ENCODE data around the gene SCLY. TPM values are rescaled to one million over a fixed set of nuclear protein-coding genes. Genes with fewer than 3 reads are reported as not detected.

Gene SCLY
- total and polyA plus RNA-seq, 2 donors (not counting 1 experiment from before 2014, with no cell fraction given), result 16.4 to 42.4 TPM

DNA sequence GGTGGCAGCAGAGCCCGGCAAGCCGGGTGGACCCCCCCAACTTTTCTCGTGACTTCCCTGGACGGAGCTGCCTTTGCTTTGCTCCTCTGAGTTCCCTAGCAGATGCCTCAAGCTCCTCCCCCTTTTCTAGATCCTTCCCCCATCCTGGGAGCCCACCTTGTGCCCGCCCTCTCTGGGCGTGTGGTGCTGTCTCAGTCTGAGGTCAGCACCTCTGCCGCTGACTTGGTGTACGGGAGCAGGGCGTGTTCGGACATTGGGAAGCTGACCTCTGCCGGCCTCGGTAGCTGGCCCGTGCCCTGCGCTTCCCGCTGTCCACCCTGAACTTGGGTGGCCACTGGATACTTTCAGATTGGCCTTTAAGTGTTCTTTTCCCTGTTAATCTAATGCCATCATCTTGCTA, 19.7 kb downstream of the SCLY start:
- Histone ChIP-seq H3K9me3 (ENCODE audit: control extremely low read depth in 1 of 3, control insufficient read depth in 2 of 3, insufficient read depth in 1 of 3, low read length in 2 of 3) (no peaks in the 10 kb centered on the region), H3K27me3 (replicated peaks in 1 of 4; ENCODE audit: control extremely low read depth in 1 of 4, control insufficient read depth in 3 of 4, insufficient read depth in 4 of 4, low read length in 3 of 4) (no peaks in the 10 kb centered on the region), H3K36me3 (replicated peaks in 1 of 2; ENCODE audit: control extremely low read depth in 1 of 2, control insufficient read depth in 1 of 2, extremely low read depth in 1 of 2, insufficient read depth in 2 of 2, low read length in 1 of 2) (peaks cover 0 to 35% of the 10 kb centered on the region in 2 experiments), H3K9ac (ENCODE audit: low read length) (no peak overlapping the region), H3K4me1 (ENCODE audit: control insufficient read depth in 2 of 2, insufficient read depth in 2 of 2, low read length in 2 of 2) (no peaks in the 10 kb centered on the region), H3K27ac (ENCODE audit: low read length in 2 of 2) (no peak overlapping the region), H3K79me2 (ENCODE audit: control insufficient read depth, insufficient read depth, low read length) (peaks cover 3% of the 10 kb centered on the region), H3K4me3 (ENCODE audit: control extremely low read depth in 1 of 5, extremely low read depth in 1 of 5, insufficient read depth in 1 of 5, low read depth in 2 of 5, low read length in 4 of 5) (no peak overlapping the region), H4K20me1 (ENCODE audit: control insufficient read depth, insufficient read depth, low read length, poor library complexity, severe bottlenecking) (no peaks in the 10 kb centered on the region), H2AFZ (ENCODE audit: insufficient read depth, low read depth, low read length, poor library complexity, severe bottlenecking) (no peak overlapping the region), H3K4me2 (replicated peaks; ENCODE audit: low read depth, low read length, poor library complexity, severe bottlenecking) (no peak overlapping the region)
- ChIA-PET CTCF (no interaction called here), POLR2A (no interaction called here)
- no peak overlapping the region for H3K4me3 Mint-ChIP-seq
- no peak overlapping the region for H3K27ac Mint-ChIP-seq
- H3K4me1 Mint-ChIP-seq, result no peaks in the 10 kb centered on the region
- H3K27me3 Mint-ChIP-seq, result no peaks in the 10 kb centered on the region
- intact Hi-C loops (cut with micrococcal nuclease), result no loop called here
- no peaks in the 10 kb centered on the region for H3K9me3 Mint-ChIP-seq (ENCODE audit: insufficient read depth)
- WGBS (ENCODE audit: insufficient coverage), result 99% methylated on average over 15 of the region's 15 CpGs
- TF ChIP-seq, protein P1, sequence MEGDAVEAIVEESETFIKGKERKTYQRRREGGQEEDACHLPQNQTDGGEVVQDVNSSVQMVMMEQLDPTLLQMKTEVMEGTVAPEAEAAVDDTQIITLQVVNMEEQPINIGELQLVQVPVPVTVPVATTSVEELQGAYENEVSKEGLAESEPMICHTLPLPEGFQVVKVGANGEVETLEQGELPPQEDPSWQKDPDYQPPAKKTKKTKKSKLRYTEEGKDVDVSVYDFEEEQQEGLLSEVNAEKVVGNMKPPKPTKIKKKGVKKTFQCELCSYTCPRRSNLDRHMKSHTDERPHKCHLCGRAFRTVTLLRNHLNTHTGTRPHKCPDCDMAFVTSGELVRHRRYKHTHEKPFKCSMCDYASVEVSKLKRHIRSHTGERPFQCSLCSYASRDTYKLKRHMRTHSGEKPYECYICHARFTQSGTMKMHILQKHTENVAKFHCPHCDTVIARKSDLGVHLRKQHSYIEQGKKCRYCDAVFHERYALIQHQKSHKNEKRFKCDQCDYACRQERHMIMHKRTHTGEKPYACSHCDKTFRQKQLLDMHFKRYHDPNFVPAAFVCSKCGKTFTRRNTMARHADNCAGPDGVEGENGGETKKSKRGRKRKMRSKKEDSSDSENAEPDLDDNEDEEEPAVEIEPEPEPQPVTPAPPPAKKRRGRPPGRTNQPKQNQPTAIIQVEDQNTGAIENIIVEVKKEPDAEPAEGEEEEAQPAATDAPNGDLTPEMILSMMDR (IDR thresholded peaks at IDR 0.05), result no peak
- TF ChIP-seq EZH2 (IDR thresholded peaks at IDR 0.05; ENCODE audit: borderline replicate concordance, insufficient read depth, low read depth, low read length, poor library complexity, severe bottlenecking), result no peak
- no peak for DNase-seq
- no peak for ATAC-seq (ENCODE audit: low read depth)

DNA sequence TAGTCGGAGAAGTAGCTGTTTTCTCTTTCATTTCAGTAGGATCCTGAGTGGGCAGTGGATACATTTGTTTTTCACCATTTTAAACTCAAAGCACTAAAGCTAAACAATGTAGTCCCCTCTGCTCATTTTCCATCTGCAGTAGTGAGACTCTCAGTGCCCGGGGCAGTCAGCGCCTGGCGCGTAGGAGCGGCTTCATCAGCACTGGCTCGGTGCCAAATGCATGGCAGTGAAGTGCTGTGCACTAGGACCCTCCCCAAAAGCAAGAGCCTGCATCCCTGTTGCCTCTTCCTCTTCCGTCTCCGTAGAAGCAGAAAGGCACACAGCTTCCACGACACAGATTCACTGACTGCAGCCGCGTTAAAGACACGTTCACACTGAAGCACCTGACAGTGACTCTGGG, 20.3 kb downstream of the SCLY start:
- intact Hi-C loops (cut with micrococcal nuclease), result no loop called here
- ATAC-seq (ENCODE audit: low read depth), result no peak
- Histone ChIP-seq H4K20me1 (ENCODE audit: control insufficient read depth, insufficient read depth, low read length, poor library complexity, severe bottlenecking) (no peaks in the 10 kb centered on the region), H3K4me2 (replicated peaks; ENCODE audit: low read depth, low read length, poor library complexity, severe bottlenecking) (no peak overlapping the region), H3K9ac (ENCODE audit: low read length) (no peak overlapping the region), H2AFZ (ENCODE audit: insufficient read depth, low read depth, low read length, poor library complexity, severe bottlenecking) (no peak overlapping the region), H3K36me3 (replicated peaks in 1 of 2; ENCODE audit: control extremely low read depth in 1 of 2, control insufficient read depth in 1 of 2, extremely low read depth in 1 of 2, insufficient read depth in 2 of 2, low read length in 1 of 2) (peaks cover 0 to 35% of the 10 kb centered on the region in 2 experiments), H3K27ac (ENCODE audit: low read length in 2 of 2) (no peak overlapping the region), H3K9me3 (ENCODE audit: control extremely low read depth in 1 of 3, control insufficient read depth in 2 of 3, insufficient read depth in 1 of 3, low read length in 2 of 3) (no peaks in the 10 kb centered on the region), H3K4me3 (ENCODE audit: control extremely low read depth in 1 of 5, extremely low read depth in 1 of 5, insufficient read depth in 1 of 5, low read depth in 2 of 5, low read length in 4 of 5) (no peak overlapping the region), H3K79me2 (ENCODE audit: control insufficient read depth, insufficient read depth, low read length) (peaks cover 3% of the 10 kb centered on the region), H3K27me3 (replicated peaks in 1 of 4; ENCODE audit: control extremely low read depth in 1 of 4, control insufficient read depth in 3 of 4, insufficient read depth in 4 of 4, low read length in 3 of 4) (no peaks in the 10 kb centered on the region), H3K4me1 (ENCODE audit: control insufficient read depth in 2 of 2, insufficient read depth in 2 of 2, low read length in 2 of 2) (no peaks in the 10 kb centered on the region)
- no peak for TF ChIP-seq EZH2 (IDR thresholded peaks at IDR 0.05; ENCODE audit: borderline replicate concordance, insufficient read depth, low read depth, low read length, poor library complexity, severe bottlenecking)
- TF ChIP-seq, protein P1 (IDR thresholded peaks at IDR 0.05), result no peak
- POLR2A ChIA-PET, result no interaction called here
- Mint-ChIP-seq H3K27me3 (no peaks in the 10 kb centered on the region), H3K9me3 (ENCODE audit: insufficient read depth) (no peaks in the 10 kb centered on the region), H3K4me1 (no peaks in the 10 kb centered on the region), H3K4me3 (no peak overlapping the region), H3K27ac (no peak overlapping the region)
- no peak for DNase-seq
- WGBS (ENCODE audit: insufficient coverage), result 100% methylated on average over 11 of the region's 13 CpGs
- CTCF ChIA-PET, result no interaction called here
